Thymus (tissue), 11 donors: ENCODE results near the gene ETFB. TPM values are rescaled to one million over a fixed set of nuclear protein-coding genes. Genes with fewer than 3 reads are reported as not detected.

Experiments used
- DNase-seq, 9 donors: peaks; one replicate each; pipeline ENCODE4 v3.0.0-alpha.2; 2013; ENCODE audit warnings: low spot score in 9 of 9, low read depth in 6 of 9, missing footprints in 1 of 9
- H3K27ac ChIP-seq, 2 donors: one replicate each; pipeline ENCODE4 v1.5.1; 2013; ENCODE audit warnings: control low read depth in 1 of 2, low read depth in 1 of 2, low read length in 1 of 2, mild to moderate bottlenecking in 1 of 2, moderate library complexity in 1 of 2
- H3K27me3 ChIP-seq, 2 donors: one replicate each; pipeline ENCODE4 v1.5.1; 2013; ENCODE audit warnings: low read length in 1 of 2; ENCODE audit not compliant: control insufficient read depth in 2 of 2, insufficient read depth in 1 of 2
- H3K36me3 ChIP-seq, 2 donors: one replicate each; pipeline ENCODE4 v1.5.1; 2013; ENCODE audit warnings: low read length in 1 of 2, mild to moderate bottlenecking in 1 of 2, moderate library complexity in 1 of 2; ENCODE audit not compliant: control insufficient read depth in 2 of 2, insufficient read depth in 2 of 2
- H3K4me1 ChIP-seq, 2 donors: one replicate each; pipeline ENCODE4 v1.5.1; 2013; ENCODE audit warnings: low read length in 2 of 2; ENCODE audit not compliant: control insufficient read depth in 2 of 2, insufficient read depth in 2 of 2
- H3K4me3 ChIP-seq, 2 donors: one replicate each; pipeline ENCODE4 v1.5.1; 2013; ENCODE audit warnings: low read length in 2 of 2, control low read depth in 1 of 2, mild to moderate bottlenecking in 1 of 2
- H3K9me3 ChIP-seq, 2 donors: one replicate each; pipeline ENCODE4 v1.5.1; 2013; ENCODE audit warnings: low read length in 1 of 2, mild to moderate bottlenecking in 1 of 2; ENCODE audit not compliant: control insufficient read depth in 2 of 2, insufficient read depth in 1 of 2
- WGBS: extraction: QIAGEN DNeasy Blood & Tissue Kit; methylation state at CpG from one replicate; pipeline ENCODE4 v1.1.7; 2013; 5-methylcytosine and 5-hydroxymethylcytosine counted together
- polyA plus RNA-seq: library from polyadenylated mRNA; stranded (reverse); fragments of 200-250 nt; gene quantifications from one replicate; pipeline ENCODE4 v1.2.3, GENCODE V29; 2013
- total RNA-seq: library from RNA; stranded (reverse); fragments of 120-200 nt; gene quantifications from one replicate; pipeline ENCODE4 v1.2.4, GENCODE V29; 2013
- donor health status: healthy.

The ETFB gene
- total and polyA plus RNA-seq, 2 donors = 89.2 to 121 TPM

- WGBS = 83% methylated on average over 23 of the region's 23 CpGs
- Histone ChIP-seq H3K27ac (no peak overlapping the region), H3K4me1 (no peaks in the 10 kb centered on the region), H3K36me3 (no peaks in the 10 kb centered on the region), H3K27me3 (peaks cover 0 to 9% of the 10 kb centered on the region in 2 donors), H3K9me3 (no peaks in the 10 kb centered on the region), H3K4me3 (no peak overlapping the region)
- DNase-seq = no peak
These were observed 47.2 kb downstream of the ETFB start for GRCh38 chr19:51318687-51319648.

GRCh38 chr19:51317968-51318367 lies 48.2 kb downstream of the ETFB start:
- Histone ChIP-seq H3K27ac (no peak overlapping the region), H3K27me3 (peaks cover 0 to 10% of the 10 kb centered on the region in 2 donors), H3K4me1 (no peaks in the 10 kb centered on the region), H3K9me3 (no peaks in the 10 kb centered on the region), H3K36me3 (no peaks in the 10 kb centered on the region), H3K4me3 (no peak overlapping the region)
- no peak for DNase-seq
- 86% methylated on average over 1 of the region's 1 CpG for WGBS

- no peaks in the 10 kb centered on the region for H3K9me3 ChIP-seq
- no peak for DNase-seq
- H3K4me3 ChIP-seq = no peak overlapping the region
- no peak overlapping the region for H3K27ac ChIP-seq
- no peaks in the 10 kb centered on the region for H3K4me1 ChIP-seq
- no peaks in the 10 kb centered on the region for H3K36me3 ChIP-seq
- 98% methylated on average over 3 of the region's 3 CpGs for WGBS
- H3K27me3 ChIP-seq = peaks cover 0 to 16% of the 10 kb centered on the region in 2 donors
These were observed 48.8 kb downstream of the ETFB start for GRCh38 chr19:51317376-51317775.

GRCh38 chr19:51316688-51317087 lies 49.5 kb downstream of the ETFB start:
- DNase-seq = no peak
- Histone ChIP-seq H3K4me3 (no peak overlapping the region), H3K27me3 (peaks cover 5 to 22% of the 10 kb centered on the region in 2 donors), H3K27ac (no peak overlapping the region), H3K4me1 (no peaks in the 10 kb centered on the region), H3K36me3 (no peaks in the 10 kb centered on the region), H3K9me3 (no peaks in the 10 kb centered on the region)
- 91% methylated on average over 8 of the region's 8 CpGs for WGBS

- no peak within 1 kb of the TSS for H3K4me3 ChIP-seq
- no peaks in the 10 kb centered on the region for H3K4me1 ChIP-seq
- WGBS = 13% methylated on average over 57 of the region's 76 CpGs
- H3K36me3 ChIP-seq = no peaks in the 10 kb centered on the region
- no peak within 1 kb of the TSS for H3K27ac ChIP-seq
- H3K27me3 ChIP-seq = peaks cover 5 to 31% of the 10 kb centered on the region in 2 donors
- no peak for DNase-seq
- no peaks in the 10 kb centered on the region for H3K9me3 ChIP-seq
These were observed 54.6 kb downstream of the ETFB start, which contains the start of gene IGLON5 for GRCh38 chr19:51311351-51312257. IGLON5 (plus strand) TSS chr19:51311644; CDS start chr19:51311848, 204 bp downstream.

GRCh38 chr19:51305479-51305878 lies 60.7 kb downstream of the ETFB start:
- H3K27me3 ChIP-seq = peaks cover 0 to 6% of the 10 kb centered on the region in 2 donors
- H3K36me3 ChIP-seq = no peaks in the 10 kb centered on the region
- no peaks in the 10 kb centered on the region for H3K4me1 ChIP-seq
- no peak for DNase-seq
- WGBS = 92% methylated on average over 3 of the region's 3 CpGs
- H3K9me3 ChIP-seq = peaks cover 0 to 3% of the 10 kb centered on the region in 2 donors
- H3K4me3 ChIP-seq = no peak overlapping the region
- no peak overlapping the region for H3K27ac ChIP-seq

- Histone ChIP-seq H3K4me3 (no peak overlapping the region), H3K27ac (no peak overlapping the region), H3K4me1 (no peaks in the 10 kb centered on the region), H3K27me3 (no peaks in the 10 kb centered on the region), H3K36me3 (no peaks in the 10 kb centered on the region), H3K9me3 (peaks cover 0 to 3% of the 10 kb centered on the region in 2 donors)
- WGBS = 92% methylated on average over 7 of the region's 7 CpGs
- DNase-seq = no peak
These were observed 64.9 kb downstream of the ETFB start for GRCh38 chr19:51301266-51301665.

GRCh38 chr19:51297406-51297805 lies 68.8 kb downstream of the ETFB start:
- Histone ChIP-seq H3K4me3 (no peak overlapping the region), H3K27me3 (no peaks in the 10 kb centered on the region), H3K4me1 (no peaks in the 10 kb centered on the region), H3K36me3 (no peaks in the 10 kb centered on the region), H3K27ac (no peak overlapping the region), H3K9me3 (no peaks in the 10 kb centered on the region)
- DNase-seq = no peak
- 89% methylated on average over 5 of the region's 5 CpGs for WGBS
